Smooth muscle cell (in vitro differentiated cells): ENCODE data around the gene KIDINS220. TPM values are rescaled to one million over a fixed set of nuclear protein-coding genes. Genes with fewer than 3 reads are reported as not detected.

Experiments
- DNase-seq: peaks from one replicate; lab custom pipeline; 2025; ENCODE audit not compliant: unreplicated experiment; lab: John Stamatoyannopoulos, UW
- H2AFZ ChIP-seq: fragments of 200-600 bp; sonication (generic); 2 replicates; pipeline ENCODE4 v1.6.0; 2016; ENCODE audit warnings: antibody characterized with exemption, low read depth, mild to moderate bottlenecking
- H3F3A ChIP-seq: fragments of 200-600 bp; sonication (generic); 2 replicates; pipeline ENCODE4 v1.6.0; 2017; ENCODE audit warnings: antibody characterized with exemption, low read depth
- H3K27ac ChIP-seq: fragments of 200-600 bp; sonication (generic); 2 replicates; pipeline ENCODE4 v1.5.1; 2016; ENCODE audit warnings: low read depth, mild to moderate bottlenecking
- H3K27me3 ChIP-seq: fragments of 200-600 bp; sonication (generic); 2 replicates; pipeline ENCODE4 v1.6.1; 2016; ENCODE audit warnings: low read depth, mild to moderate bottlenecking
- H3K36me3 ChIP-seq: fragments of 200-600 bp; sonication (generic); 2 replicates; pipeline ENCODE4 v1.5.1; 2016; ENCODE audit warnings: low read depth
- H3K4me1 ChIP-seq: fragments of 200-600 bp; sonication (generic); 2 replicates; pipeline ENCODE4 v1.5.1; 2016; ENCODE audit warnings: low read depth
- H3K4me2 ChIP-seq: fragments of 200-600 bp; sonication (generic); 2 replicates; pipeline ENCODE4 v1.6.0; 2016; ENCODE audit warnings: mild to moderate bottlenecking
- H3K4me3 ChIP-seq: fragments of 200-600 bp; sonication (generic); 2 replicates; pipeline ENCODE4 v1.5.1; 2016; ENCODE audit warnings: mild to moderate bottlenecking
- H3K79me2 ChIP-seq: fragments of 200-600 bp; sonication (generic); 2 replicates; pipeline ENCODE4 v1.6.0; 2016; ENCODE audit warnings: low read depth, mild to moderate bottlenecking
- H3K9ac ChIP-seq: fragments of 200-600 bp; sonication (generic); 2 replicates; pipeline ENCODE4 v1.6.0; 2016; ENCODE audit warnings: low read depth
- H3K9me3 ChIP-seq: fragments of 200-600 bp; sonication (generic); replicated peaks from 2 replicates; pipeline ENCODE4 v1.5.1; 2016; ENCODE audit warnings: low read depth
- H4K20me1 ChIP-seq: fragments of 200-600 bp; sonication (generic); 2 replicates; pipeline ENCODE4 v1.6.0; 2016; ENCODE audit warnings: low read depth
- CTCF ChIP-seq: fragments of 200-600 bp; sonication (generic); IDR thresholded peaks from 2 replicates; pipeline ENCODE4 v1.5.1; 2017; ENCODE audit warnings: borderline replicate concordance, mild to moderate bottlenecking, antibody characterized with exemption; ENCODE audit not compliant: insufficient read depth, poor library complexity, severe bottlenecking
- WGBS: methylation state at CpG from one replicate; pipeline ENCODE4 v1.1.7; 2016; ENCODE audit warnings: low lambda C conversion rate; 5-methylcytosine and 5-hydroxymethylcytosine counted together
- polyA plus RNA-seq: library from polyadenylated mRNA; unstranded; fragments of >200 nt; fragmentation: Nextera tagmentation; extraction: Ambion mirVana; gene quantifications from 2 replicates; pipeline ENCODE4 v1.2.1, GENCODE V29; 2016
- total RNA-seq: library from RNA; depleted of rRNA; stranded (reverse); fragments of >200 nt; gene quantifications from 2 replicates; pipeline ENCODE4 v1.2.3, GENCODE V29; 2014

Gene KIDINS220
- total RNA-seq (54.9 and 55.3 TPM in 2 replicates), polyA plus RNA-seq (17.8 and 22.3 TPM in 2 replicates)

DNA sequence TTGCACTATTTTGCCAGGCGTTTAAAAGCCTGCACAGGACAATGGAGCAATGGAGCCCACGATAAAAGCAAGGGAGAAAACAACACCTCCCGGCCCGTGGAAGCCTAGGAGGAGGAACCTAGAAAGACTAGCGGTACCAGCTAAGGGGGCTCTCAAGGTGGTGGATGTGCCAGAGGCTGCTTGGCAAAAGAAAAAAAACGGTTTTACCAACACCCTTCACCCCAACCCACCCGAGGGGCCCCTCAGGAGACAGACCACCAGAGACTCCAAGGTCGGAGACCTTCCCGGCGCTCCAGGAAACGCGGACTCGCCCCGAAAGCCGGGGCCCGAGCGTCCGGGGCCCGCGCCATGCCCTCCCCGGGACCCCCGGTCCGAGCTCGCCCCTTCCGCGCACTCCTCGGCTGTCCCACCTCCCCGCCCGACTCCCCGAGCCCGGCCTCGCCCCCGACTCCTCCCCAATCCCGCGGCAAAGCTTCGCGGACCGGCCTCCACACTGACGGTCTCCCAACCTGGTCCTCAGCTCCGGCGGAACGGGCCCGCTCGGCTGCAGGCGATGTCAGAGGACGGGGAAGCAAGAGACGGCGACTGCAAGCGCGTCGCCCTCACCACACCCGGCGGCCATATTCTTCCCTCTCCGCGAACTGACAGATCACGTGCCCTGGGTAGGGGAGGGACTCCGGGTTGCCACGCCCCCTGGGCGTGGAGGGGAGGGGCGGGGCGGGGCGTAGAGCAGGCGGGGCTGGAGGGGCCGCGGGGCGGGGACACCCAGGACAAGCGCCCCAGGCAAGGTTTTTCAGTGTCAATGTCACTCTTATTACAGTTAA lies at the start of gene KIDINS220:
Gene KIDINS220 (minus strand): TSS at position 643 of the 824 bp plus-strand sequence. CDS start 10,520 bp downstream, outside the sequence.
- Histone ChIP-seq H3K4me2 (peak within 1 kb of the TSS; percentile 100), H3K36me3 (no peaks in the 10 kb centered on the region), H4K20me1 (peaks cover 42% of the 10 kb centered on the region), H3K9ac (peak within 1 kb of the TSS; percentile 84), H2AFZ (peak within 1 kb of the TSS; percentile 86), H3K4me1 (peaks cover 11% of the 10 kb centered on the region), H3K9me3 (no peaks in the 10 kb centered on the region), H3F3A (no peaks in the 10 kb centered on the region), H3K27me3 (no peaks in the 10 kb centered on the region), H3K79me2 (peaks cover 55% of the 10 kb centered on the region), H3K27ac (no peak within 1 kb of the TSS), H3K4me3 (peak within 1 kb of the TSS; percentile 81)
- no peak for TF ChIP-seq CTCF
- under 1% methylated on average over 19 of the region's 67 CpGs for WGBS
- peak; percentile 69 for DNase-seq

GRCh38 chr2:8886876-8887275 lies 49.5 kb upstream of the KIDINS220 start:
- H4K20me1 ChIP-seq = no peaks in the 10 kb centered on the region
- H3K4me1 ChIP-seq = no peaks in the 10 kb centered on the region
- H3F3A ChIP-seq = no peaks in the 10 kb centered on the region
- no peak overlapping the region for H3K27ac ChIP-seq
- no peak overlapping the region for H3K4me3 ChIP-seq
- no peak for DNase-seq
- WGBS = 86% methylated on average over 2 of the region's 2 CpGs
- no peak for TF ChIP-seq CTCF
- H3K9ac ChIP-seq = no peak overlapping the region
- H3K27me3 ChIP-seq = no peaks in the 10 kb centered on the region
- H2AFZ ChIP-seq = no peak overlapping the region
- no peaks in the 10 kb centered on the region for H3K36me3 ChIP-seq
- no peaks in the 10 kb centered on the region for H3K9me3 ChIP-seq
- H3K79me2 ChIP-seq = no peaks in the 10 kb centered on the region
- H3K4me2 ChIP-seq = no peak overlapping the region

DNA sequence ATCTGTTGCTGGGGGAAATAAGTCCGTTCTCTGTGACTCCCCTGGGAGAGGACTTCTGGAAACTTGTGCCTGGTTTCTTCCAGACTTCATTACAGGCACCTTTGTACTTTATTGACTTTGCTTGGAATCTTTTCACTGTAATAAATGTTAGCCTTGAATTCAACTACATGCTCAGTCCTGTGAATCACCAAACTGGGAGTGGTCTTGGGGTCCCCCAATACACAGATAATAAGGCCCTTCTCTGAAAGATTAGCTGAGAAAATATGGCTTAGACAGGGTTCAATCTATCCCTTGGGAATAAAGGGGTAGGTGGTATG lies 48.7 kb upstream of the KIDINS220 start:
- DNase-seq = no peak
- no peaks in the 10 kb centered on the region for H4K20me1 ChIP-seq
- no peaks in the 10 kb centered on the region for H3K27me3 ChIP-seq
- no peaks in the 10 kb centered on the region for H3F3A ChIP-seq
- no peak overlapping the region for H2AFZ ChIP-seq
- 96% methylated on average over 1 of the region's 1 CpG for WGBS
- TF ChIP-seq CTCF = no peak
- H3K4me2 ChIP-seq = no peak overlapping the region
- H3K9me3 ChIP-seq = no peaks in the 10 kb centered on the region
- no peaks in the 10 kb centered on the region for H3K4me1 ChIP-seq
- no peaks in the 10 kb centered on the region for H3K79me2 ChIP-seq
- peaks cover 4% of the 10 kb centered on the region for H3K36me3 ChIP-seq
- no peak overlapping the region for H3K27ac ChIP-seq
- H3K4me3 ChIP-seq = no peak overlapping the region
- no peak overlapping the region for H3K9ac ChIP-seq
